ENCODE data around the gene CEP152.

The CEP152 gene

GRCh38 chr15:48721061-48721810, 89.6 kb downstream of the CEP152 start:
- DNase-seq, result no peak
- TF ChIP-seq POLR2A (IDR thresholded peaks at IDR 0.05; ENCODE audit: low read length) (no peak), GATA1 (IDR thresholded peaks at IDR 0.05; ENCODE audit: low read depth, low read length) (no peak)

GRCh38 chr15:48720646-48721045, 90.2 kb downstream of the CEP152 start:
- no peak for DNase-seq
- TF ChIP-seq POLR2A (IDR thresholded peaks at IDR 0.05; ENCODE audit: low read length), result no peak
- no peak for TF ChIP-seq GATA1 (IDR thresholded peaks at IDR 0.05; ENCODE audit: low read depth, low read length)

- peak; percentile 41 to 63 for DNase-seq
- TF ChIP-seq GATA1 (IDR thresholded peaks at IDR 0.05; ENCODE audit: low read depth, low read length) (no peak), POLR2A (IDR thresholded peaks at IDR 0.05; ENCODE audit: low read length) (no peak)
Measured at GRCh38 chr15:48719668-48720067, 91.2 kb downstream of the CEP152 start.

DNA sequence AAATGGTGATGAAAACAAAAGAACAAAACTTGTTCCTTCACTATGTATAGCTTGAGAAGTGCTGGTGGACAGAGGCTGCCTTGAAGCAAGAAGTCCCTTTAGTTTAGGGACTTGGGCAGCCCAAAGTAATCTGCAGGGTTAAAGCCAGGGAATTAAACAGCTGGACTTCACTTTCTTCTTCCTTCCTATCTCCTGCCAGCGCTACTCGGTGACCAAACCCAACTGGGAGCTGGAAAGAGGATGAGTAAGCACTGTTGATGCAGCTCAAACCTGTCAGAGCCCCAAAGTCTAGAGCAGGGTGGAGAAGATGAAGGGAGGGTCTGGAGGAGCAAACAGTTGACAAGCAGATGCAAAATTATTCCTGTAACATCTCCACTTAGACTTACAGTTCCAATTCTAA, 92.2 kb downstream of the CEP152 start:
- peak; percentile 58 to 73 for DNase-seq

DNA sequence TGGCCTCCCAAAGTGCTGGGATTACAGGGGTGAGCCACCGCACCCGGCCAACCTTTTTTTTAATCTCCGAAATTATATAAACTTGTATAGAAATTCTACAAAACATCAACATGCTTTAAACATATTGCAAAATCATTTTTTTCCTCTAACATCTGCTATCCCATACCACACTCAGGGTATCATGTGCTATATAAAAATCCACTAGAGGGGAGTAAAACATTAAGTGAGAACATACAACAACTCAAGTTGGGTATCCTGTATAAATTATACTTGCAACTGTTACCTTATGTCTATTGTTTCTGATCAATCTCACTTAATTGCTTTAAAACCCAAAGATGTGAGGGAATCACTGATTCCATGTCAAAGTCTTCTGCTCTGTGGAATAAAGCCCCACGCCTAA, 93.4 kb downstream of the CEP152 start:
- no peak for TF ChIP-seq POLR2A (IDR thresholded peaks at IDR 0.05; ENCODE audit: low read length)
- no peak for TF ChIP-seq GATA1 (IDR thresholded peaks at IDR 0.05; ENCODE audit: low read depth, low read length)
- DNase-seq, result peak; percentile 14 to 27

More for the DNA sequence above, 92.2 kb downstream of the CEP152 start:
- no peak for TF ChIP-seq POLR2A (IDR thresholded peaks at IDR 0.05; ENCODE audit: low read length)
- TF ChIP-seq GATA1 (IDR thresholded peaks at IDR 0.05; ENCODE audit: low read depth, low read length), result no peak

DNA sequence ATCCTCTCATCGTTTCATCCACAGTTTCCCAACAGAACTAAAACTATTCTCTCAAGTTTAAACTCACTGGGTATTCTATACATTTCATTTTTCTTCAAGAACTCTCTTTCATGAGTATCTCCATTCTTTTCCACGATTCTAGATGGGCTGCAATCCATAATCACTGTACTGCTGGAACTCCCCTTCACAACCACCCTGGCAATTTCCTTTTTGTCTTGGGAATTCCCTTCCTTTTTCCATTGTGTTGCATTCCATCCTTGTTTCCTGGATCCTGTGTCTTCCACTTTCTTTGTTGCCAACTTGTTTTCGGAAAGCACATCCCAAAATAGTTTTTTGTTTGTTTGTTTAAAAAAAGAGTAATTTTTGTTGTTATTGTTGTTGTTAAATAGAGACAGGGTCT, 98.3 kb downstream of the CEP152 start:
- no peak for DNase-seq
- TF ChIP-seq POLR2A (IDR thresholded peaks at IDR 0.05; ENCODE audit: low read length) (no peak), GATA1 (IDR thresholded peaks at IDR 0.05; ENCODE audit: low read depth, low read length) (no peak)

DNA sequence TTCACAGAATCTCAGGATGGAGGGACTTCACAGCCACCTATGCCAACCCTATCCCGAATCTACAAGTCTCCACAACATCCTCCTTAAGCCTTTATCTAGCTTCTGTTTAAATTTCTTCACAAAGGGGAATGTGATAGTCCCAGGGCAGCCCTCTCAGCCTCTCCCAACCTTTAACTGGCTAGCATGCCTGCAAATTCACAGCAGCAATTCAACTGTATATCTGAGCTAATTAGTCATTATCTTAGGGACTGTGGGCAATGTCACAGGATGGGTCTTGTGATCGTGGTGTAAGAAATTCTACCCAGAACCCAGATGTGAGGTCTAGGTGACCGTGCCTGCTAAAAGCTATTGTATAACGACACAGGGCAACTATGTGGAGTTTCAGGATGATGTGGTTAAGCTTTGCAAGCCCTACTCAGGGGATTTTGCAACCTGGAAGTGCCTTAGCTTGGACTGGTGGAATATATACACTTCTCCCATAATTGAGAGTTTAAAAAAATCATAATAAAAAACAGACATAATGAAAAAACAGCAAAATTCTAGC, 99.8 kb downstream of the CEP152 start:
- DNase-seq, result no peak

GRCh38 chr15:48708641-48709040, 102.2 kb downstream of the CEP152 start:
- no peak for DNase-seq
- TF ChIP-seq POLR2A (IDR thresholded peaks at IDR 0.05; ENCODE audit: low read length) (no peak), GATA1 (IDR thresholded peaks at IDR 0.05; ENCODE audit: low read depth, low read length) (no peak)

More for the DNA sequence above, 99.8 kb downstream of the CEP152 start:
- TF ChIP-seq GATA1 (IDR thresholded peaks at IDR 0.05; ENCODE audit: low read depth, low read length), result no peak
- no peak for TF ChIP-seq POLR2A (IDR thresholded peaks at IDR 0.05; ENCODE audit: low read length)

- no peak for DNase-seq
- no peak for TF ChIP-seq POLR2A (IDR thresholded peaks at IDR 0.05; ENCODE audit: low read length)
Measured at GRCh38 chr15:48705381-48705780, 105.5 kb downstream of the CEP152 start.

DNA sequence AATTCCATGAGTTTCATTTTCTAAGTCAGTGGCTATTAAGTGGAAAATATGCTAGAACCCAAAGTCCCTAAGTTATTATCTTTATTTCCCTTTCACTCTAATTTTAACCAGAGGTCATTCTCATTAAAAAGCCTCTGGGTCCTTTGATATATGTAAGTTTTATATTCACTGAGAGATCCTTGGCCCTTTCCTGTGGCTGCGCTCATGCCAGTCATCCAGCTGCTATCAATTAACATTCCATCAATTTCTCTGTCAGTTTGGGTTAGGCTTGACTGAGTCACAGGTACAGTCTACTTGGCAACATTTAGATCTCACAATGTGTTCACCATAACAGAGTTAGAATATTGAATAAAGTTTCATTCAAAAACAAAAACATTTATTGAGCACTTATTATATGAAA, 107.3 kb downstream of the CEP152 start:
- TF ChIP-seq GATA1 (IDR thresholded peaks at IDR 0.05; ENCODE audit: low read depth, low read length), result no peak
- DNase-seq, result no peak

DNA sequence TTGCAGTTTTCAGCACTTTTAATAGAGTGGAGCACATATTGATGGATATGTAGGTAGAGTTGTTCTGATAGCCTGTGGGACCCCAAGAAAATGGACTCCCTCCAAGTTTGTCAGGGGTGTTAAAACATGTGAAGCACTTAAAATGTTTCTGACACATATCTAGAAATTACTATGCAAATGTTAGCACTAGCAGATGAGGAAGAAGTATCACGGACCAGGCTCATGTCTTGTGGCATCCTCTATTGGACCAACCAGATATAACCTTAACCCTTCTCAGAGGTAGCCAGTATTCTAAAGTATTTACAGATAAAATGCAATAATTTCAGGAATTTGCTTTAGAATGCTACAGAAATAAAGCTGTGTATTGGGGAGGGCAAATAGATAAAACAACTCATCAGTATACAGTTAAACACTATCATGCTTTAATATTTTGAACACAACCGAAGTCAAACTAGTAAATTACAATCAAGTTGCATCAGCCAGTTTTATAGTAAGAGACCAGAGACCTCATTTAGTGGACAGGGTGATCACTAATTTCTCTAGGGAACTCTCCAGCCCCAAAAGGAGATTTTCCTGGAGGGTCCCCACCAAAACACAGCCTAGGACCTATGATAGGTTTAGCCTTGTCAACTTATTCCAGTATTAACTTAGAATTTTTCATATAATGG, 108.2 kb downstream of the CEP152 start:
- no peak for TF ChIP-seq GATA1 (IDR thresholded peaks at IDR 0.05; ENCODE audit: low read depth, low read length)
- peak in 1 of 2 experiments; percentile 42 for DNase-seq

GRCh38 chr15:48696627-48697312, 114.1 kb downstream of the CEP152 start:
- peak; percentile 77 to 86 for DNase-seq
- TF ChIP-seq POLR2A (IDR thresholded peaks at IDR 0.05; ENCODE audit: low read length), result no peak
- no peak for TF ChIP-seq GATA1 (IDR thresholded peaks at IDR 0.05; ENCODE audit: low read depth, low read length)

DNA sequence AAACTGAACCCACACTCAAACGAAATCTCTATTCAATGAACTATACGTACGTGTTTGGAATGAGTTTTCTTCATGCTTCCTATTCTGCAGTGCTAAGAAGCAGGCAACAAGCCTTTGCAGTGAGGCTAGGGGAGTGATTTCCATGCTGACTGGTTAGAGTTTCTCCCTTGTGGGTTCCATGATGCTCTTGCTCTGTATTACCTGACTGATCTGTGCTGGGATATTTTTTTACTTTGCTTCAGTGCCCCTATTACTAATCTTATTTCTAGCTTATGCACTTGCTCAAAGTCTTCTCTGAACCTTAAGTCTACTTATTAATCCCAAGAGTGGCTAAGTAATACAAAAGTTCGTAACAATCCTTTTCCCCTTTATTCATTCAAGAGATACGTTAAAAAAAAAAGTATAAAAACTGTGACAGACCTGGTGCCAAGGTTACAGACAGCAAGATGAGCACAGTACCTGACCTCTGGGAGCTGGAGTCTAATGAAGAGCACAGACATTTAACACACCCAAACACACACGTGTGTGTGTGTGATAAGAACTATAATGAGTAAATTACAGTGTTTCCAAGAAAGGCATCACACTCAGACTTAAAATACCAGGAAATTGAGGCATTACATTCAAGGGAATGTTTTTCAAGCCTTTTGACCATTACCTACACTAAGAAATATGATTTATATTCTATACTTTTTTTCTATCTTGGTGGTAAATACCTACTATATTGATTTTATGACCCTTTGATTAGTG, 114.9 kb downstream of the CEP152 start:
- TF ChIP-seq GATA1 (IDR thresholded peaks at IDR 0.05; ENCODE audit: low read depth, low read length) (no peak), POLR2A (IDR thresholded peaks at IDR 0.05; ENCODE audit: low read length) (no peak)
- peak; percentile 74 to 84 for DNase-seq

Measured in erythroblast (primary cell).